HG02642 (cell line): ENCODE results near the gene MROH7.

Experiments used
- ATAC-seq: cut with Tn5 transposase; IDR thresholded peaks from one replicate; pipeline ENCODE4 v1.9.1; 2021; ENCODE audit warnings: mild to moderate bottlenecking; ENCODE audit not compliant: unreplicated experiment, poor library complexity

Gene MROH7

GRCh38 chr1:54649130-54649898 is 7.7 kb downstream of the MROH7 start:
- ATAC-seq: no peak

DNA sequence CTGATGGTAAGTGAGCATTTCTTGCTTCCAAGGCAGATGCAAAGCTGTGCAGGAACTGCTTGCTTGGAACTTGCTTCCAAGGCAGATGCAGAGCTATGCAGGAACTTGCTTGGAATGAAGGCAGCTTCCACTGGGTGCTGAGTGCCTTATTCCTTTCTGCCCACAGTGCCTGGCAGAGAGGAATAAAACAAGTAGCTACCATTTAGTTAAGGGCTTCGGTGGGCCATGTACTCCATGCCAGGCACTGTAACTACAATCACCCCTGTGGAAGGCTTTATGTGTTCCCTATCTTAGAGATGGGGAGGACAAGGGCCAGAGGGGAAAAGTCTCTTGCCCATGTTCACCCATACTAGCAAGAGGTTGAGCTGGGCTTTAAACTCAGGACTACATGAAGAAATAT is 8.3 kb downstream of the MROH7 start:
- ATAC-seq: no peak

- ATAC-seq: no peak
These were observed 8.8 kb downstream of the MROH7 start for GRCh38 chr1:54650417-54650816.

- ATAC-seq: no peak
These were observed 10.0 kb downstream of the MROH7 start for GRCh38 chr1:54651608-54652007.

GRCh38 chr1:54652168-54652567 is 10.6 kb downstream of the MROH7 start:
- ATAC-seq: no peak

- no peak for ATAC-seq
These were observed 11.4 kb downstream of the MROH7 start for GRCh38 chr1:54653036-54653435.

- ATAC-seq: no peak
These were observed 16.8 kb downstream of the MROH7 start for GRCh38 chr1:54658164-54658913.

DNA sequence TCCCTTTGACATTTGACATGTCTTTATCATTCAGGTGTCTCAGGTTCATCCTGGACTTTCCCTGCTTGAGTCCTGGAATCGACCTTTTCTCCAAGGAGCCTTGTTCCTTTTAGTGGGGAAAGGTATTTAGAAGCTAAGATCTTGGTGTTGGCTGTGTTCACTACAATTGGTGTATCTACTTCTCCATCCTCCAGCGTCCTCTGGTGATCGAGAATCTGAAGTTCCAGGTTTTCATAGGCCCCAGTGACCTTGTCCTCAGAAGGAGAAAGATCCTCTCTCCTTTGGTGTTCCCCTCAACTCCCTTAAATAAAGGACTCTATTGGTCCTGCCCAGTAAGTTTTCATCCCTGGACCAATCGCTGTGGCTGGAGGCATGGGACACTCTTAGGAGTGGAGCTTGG is 22.1 kb downstream of the MROH7 start:
- ATAC-seq: no peak

DNA sequence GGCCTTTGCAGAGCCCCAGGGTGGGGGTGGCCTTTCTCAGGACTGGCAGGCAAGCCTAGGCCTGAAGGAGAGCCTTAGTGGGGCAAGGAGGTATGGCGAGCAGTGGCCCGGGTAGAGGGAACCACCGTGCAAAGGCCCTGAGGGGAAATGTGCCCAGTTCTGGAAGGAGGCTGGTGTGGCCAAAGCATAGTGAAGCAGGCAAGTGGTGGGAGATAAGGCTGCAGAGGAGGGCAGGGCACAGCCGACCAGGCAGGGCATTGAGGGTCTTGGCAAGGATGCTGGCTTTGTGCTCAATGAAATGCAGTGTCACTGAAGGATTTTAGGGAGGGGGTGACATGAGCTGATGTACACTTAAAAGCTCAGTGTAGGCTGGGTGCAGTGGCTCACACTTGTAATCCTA is 22.8 kb downstream of the MROH7 start:
- ATAC-seq: no peak

GRCh38 chr1:54665852-54666251 is 24.3 kb downstream of the MROH7 start:
- ATAC-seq: no peak

DNA sequence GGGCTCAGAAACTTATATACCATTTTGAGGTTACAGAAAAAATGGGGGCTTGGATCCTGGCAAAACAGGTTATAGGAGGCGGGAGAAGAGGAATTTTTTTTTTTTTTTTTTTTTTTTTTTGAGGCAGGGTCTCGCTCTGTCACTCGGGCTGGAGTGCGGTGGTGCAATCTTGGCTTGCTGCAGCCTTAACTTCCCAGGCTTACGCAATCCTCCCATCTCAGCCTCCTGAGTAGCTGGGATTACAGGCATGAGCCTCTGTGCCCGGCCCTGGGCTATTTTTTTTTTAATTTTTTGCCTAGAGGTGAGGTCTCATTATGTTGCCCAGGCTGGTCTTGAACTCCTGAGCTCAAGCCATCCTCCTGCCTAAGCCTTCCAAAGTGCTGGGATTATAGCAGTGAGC is 24.7 kb downstream of the MROH7 start:
- no peak for ATAC-seq

DNA sequence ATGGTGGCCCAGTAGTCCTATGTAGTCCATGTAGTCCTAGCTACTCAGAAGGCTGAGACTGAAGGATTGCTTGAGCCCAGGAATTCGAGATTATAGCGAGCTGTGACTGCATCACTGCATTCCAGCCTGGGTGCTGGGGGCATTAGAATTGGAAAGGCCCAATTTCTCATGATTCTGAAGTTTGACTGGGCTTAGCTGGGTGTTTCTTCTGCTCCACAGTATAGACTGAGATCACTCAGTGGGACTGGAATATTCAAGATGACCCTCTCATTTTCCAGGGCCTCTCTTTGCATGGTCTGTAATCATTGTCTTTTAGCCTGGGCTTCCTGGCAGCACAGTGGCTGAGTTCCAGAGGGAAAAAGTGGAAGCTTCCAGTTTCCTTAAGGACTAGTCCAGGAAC is 26.2 kb downstream of the MROH7 start:
- no peak for ATAC-seq

DNA sequence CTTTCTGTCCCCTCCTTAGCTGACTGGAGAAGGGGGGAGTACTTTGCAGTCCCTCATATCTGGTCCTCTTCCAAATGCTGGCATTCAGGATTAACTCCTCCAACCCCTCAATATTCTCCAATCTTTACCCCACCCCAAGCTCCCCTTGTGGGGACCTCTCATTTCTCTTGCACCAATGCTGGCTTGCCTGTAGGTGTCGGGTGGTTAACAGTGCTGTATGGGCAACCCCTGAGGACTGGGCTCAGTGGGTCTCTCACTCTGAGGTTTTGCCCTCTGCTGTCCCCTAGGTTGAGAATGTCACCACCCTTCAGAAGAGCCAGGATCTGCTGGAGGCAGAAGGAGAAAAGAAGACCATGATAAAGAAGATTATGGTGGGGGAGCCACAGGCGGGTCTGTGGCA is 27.0 kb downstream of the MROH7 start:
- no peak for ATAC-seq

DNA sequence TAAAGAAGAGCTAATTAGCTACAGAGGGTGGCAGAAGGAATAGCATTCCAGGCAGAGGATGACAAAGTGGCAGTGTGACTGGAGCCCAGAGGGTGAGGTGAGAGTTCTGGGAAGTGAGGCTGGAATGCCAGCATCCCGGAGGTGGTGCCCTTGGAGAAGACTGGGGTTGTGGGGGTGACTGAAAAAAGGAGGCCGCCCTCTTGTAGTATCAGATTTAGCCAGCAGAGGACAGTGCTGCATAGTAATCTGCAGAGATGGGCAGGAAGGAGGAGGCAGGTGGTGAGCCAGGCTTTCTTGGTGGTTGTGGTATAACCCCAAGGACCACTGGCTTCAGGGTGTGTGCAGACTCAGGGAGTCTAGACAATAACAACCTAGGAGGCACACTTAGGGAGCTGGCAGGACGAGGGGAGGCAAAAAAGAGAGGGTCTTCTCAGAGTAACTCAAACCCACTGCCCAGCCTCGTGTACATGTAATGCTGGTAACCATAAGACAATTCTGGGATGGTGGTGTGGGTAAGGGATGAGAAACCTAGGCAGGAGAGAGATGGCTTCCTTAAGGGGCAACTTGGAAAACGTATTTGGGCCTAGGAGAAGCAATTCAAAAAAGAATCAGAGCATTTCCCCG is 30.5 kb downstream of the MROH7 start:
- ATAC-seq: peak; percentile 74

DNA sequence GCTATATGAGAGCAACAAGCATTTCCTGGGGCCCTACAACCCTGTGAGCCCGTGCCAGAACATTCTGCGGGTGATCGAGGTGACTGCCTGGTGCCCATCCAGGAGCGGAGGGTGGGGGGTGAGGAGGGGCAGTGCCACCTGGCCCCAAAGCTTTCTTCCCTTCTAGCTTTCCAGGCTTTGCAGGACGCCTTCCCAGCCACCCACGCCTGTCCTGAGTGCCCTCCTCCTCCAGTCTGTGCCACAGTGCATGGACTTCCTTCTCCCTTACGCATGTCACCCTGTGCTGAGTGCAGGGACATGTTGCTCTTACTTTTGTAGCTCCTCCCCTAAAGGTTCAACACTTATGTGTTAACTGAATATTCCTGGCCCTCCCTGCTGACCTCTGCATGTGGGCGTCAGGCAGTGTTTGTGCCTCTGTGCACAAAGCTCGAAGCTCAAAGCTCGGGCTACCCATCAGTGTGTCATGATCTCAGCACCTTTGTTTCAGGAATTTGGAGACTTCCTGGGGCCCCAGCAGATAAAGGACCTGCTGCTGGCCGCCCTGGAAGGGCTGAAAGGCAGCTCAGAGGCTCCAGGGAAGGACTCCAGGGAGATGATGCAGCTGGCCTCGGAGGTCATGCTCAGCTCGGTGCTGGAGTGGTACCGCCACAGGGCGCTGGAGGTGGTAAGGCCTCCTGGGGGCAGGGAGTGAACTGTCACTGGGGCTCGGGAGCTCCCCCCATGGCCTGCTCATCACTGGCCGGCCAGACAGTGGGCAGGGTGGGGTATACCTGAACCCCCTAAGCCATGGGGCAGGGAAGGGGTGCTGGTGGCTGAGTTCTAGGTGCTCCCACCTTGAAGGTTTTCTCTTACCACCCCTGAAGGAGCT is 37.4 kb downstream of the MROH7 start:
- no peak for ATAC-seq

DNA sequence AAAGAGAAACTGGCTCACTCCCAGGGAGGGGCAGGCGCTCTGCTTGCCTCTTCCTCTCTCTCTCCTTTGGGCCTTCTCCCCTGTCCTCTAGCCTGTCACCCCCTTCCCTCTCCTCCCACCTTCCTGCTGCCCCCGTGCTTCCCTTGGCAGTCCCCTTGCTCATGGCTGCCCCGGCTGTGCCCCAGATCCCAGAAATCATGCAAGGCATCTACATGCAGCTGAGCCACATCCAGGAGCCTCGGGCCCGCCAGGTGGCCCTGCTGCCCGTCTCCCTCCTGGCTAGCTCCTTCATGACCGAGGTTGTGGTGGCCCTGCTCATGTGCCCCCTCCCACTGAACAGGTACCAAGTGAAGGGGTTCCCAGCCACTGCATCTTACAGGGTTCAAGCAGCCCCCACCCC is 38.1 kb downstream of the MROH7 start:
- no peak for ATAC-seq

DNA sequence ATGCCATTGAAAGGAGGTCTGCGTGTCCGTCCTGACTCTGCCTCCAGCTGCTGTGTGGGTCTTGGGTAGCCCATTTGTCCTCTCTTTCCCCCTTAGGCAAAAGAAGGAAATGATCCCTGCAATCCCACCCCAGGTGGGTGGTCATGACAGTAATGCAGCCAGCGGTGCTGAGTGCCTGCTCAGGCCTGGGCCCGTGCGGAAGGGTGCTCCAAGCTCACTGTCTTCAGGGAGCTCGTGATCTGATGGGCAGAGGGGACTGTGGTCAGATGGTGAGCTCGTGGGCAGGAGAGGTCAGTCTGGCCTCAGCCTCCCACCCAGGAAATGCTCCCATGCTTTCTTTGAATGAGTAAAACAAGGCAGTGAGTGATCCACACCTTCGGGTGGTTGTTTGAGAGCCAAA is 38.8 kb downstream of the MROH7 start:
- no peak for ATAC-seq

DNA sequence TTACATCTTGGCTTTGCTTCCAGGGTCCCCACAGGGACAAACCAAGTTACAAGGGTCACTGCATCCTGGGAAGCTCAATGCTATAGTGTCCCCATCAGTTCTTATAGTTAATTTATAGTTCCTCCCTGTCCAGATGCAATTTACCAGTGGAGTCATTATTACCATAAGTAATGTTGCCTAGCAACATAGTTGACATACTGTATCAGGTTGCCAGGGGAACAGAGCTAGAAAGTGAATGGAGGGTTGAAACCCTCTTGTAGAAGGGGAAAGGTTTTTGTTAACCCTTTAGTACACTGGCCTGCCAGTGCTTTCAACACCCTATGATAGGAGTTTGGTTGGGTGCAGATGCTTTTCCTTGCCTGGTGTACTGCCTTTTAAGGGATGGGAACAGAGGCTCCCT is 39.8 kb downstream of the MROH7 start:
- no peak for ATAC-seq

GRCh38 chr1:54683453-54683852 is 41.9 kb downstream of the MROH7 start:
- no peak for ATAC-seq

DNA sequence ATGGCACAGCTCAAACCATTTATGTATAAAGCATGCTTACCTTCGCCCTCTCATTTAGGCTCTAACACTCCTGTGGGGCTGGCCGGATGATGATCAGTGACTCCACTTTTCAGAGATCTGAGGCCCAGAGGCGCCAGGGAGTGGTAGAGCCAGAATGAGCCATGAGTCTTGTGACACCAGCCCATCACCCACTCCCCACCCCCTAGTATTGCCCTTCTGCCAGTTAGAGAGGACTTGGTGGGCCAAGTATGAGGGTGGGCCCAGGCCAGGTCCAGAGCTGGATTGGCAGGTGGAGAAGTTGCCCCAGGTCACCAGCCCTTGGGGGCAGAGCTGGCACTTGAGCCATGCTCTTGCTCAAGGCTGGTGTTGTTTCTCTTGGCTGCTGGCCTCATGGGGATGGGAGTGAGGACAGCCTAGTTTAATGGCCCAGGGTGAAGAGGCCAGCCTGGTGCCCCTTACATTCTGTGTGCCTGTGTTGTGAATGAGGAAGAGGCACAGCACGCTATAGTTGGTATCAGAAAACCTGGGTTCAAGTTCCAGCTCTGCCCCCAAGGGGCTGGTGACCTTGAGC is 43.8 kb downstream of the MROH7 start:
- ATAC-seq: no peak
